H1 (cell line): ENCODE results near the gene NR5A1.

ENCODE experiments used
- CBX8 ChIP-seq: fragments of 300-800, 300-1000 bp; sonication (generic); IDR thresholded peaks from 2 replicates; pipeline ENCODE4 v1.7.1; 2016; ENCODE audit warnings: low read depth, low read length, borderline replicate concordance
- CHD1 ChIP-seq: IDR thresholded peaks from 2 replicates; pipeline ENCODE4 v1.6.1; 2012; ENCODE audit warnings: low read depth, low read length, improper control_type of control experiment
- EZH2 ChIP-seq: fragments of 200-600 bp; sonication (generic); IDR thresholded peaks from 2 replicates; pipeline ENCODE4 v1.7.1; 2012; ENCODE audit warnings: low read depth, mild to moderate bottlenecking, moderate library complexity, low read length, inconsistent platforms; ENCODE audit not compliant: severe bottlenecking
- RAD21 ChIP-seq, 2 experiments: IDR thresholded peaks in 1 of 2; conservative IDR thresholded peaks in 1 of 2; 2 replicates each; pipeline ENCODE4 v1.6.1; 2011; ENCODE audit warnings: low read depth in 2 of 2, low read length in 2 of 2, improper control_type of control experiment in 1 of 2, inconsistent platforms in 1 of 2, mild to moderate bottlenecking in 1 of 2, moderate library complexity in 1 of 2
- RNF2 ChIP-seq: fragments of 200-900, 300-1000 bp; sonication (generic); IDR thresholded peaks from 2 replicates; pipeline ENCODE4 v1.7.1; 2016; ENCODE audit warnings: borderline replicate concordance, low read depth, mild to moderate bottlenecking, antibody characterized with exemption, low read length; ENCODE audit not compliant: poor library complexity, severe bottlenecking; ENCODE audit errors: missing control alignments
- SAP30 ChIP-seq: fragments of 300-600 bp; sonication (generic); IDR thresholded peaks from 2 replicates; pipeline ENCODE4 v1.7.1; 2012; ENCODE audit warnings: low read length, moderate library complexity, mild to moderate bottlenecking, inconsistent platforms; ENCODE audit not compliant: insufficient read depth, insufficient replicate concordance
- SP2 ChIP-seq: IDR thresholded peaks from 2 replicates; pipeline ENCODE4 v1.6.1; 2012; ENCODE audit warnings: mild to moderate bottlenecking, low read length, inconsistent platforms
- YY1 ChIP-seq: IDR thresholded peaks from 2 replicates; pipeline ENCODE4 v1.6.1; 2011; ENCODE audit warnings: low read depth, mild to moderate bottlenecking, low read length
- ZNF274 ChIP-seq: IDR thresholded peaks from 2 replicates; pipeline ENCODE4 v1.7.0; 2012; ENCODE audit warnings: low read length, borderline replicate concordance; ENCODE audit errors: extremely low read depth
- TF ChIP-seq, protein P1 (sequence below), 3 experiments: IDR thresholded peaks; 1 replicate in 2 of 3; 2 replicates in 1 of 3; pipeline versions ENCODE4 v1.5.1 to v1.6.1; 2011; ENCODE audit warnings: low read length in 3 of 3, mild to moderate bottlenecking in 3 of 3, inconsistent platforms in 2 of 3, low read depth in 1 of 3, moderate library complexity in 1 of 3; ENCODE audit not compliant: insufficient read depth in 1 of 3; ENCODE audit errors: control extremely low read depth in 1 of 3

DNA sequence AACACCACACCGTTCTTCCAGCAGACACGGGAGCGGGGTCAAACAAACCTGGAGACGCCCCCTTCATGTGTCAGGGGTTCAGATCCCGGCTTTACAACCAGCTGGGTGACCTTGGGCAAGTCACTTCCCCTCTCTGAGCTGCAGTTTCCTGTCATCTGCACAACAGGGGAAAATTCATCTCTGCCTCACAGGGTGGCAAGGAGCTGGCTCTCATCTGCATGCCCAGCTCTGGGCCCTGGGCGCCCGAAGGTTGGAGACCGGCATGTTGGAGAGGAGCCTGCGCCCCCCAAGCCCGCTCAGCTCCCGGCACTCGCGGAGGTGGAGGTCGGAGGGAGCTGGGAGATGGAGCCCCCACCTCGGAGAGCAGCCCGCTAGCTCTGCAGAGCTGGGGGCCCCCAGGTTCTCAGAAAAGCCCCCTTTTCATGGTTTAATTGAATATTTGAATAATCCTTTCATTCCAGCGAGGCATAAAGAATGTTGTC, 20.4 kb downstream of the NR5A1 start:
- TF ChIP-seq EZH2, result no peak
- no peak for TF ChIP-seq ZNF274
- TF ChIP-seq SAP30, result no peak
- no peak for TF ChIP-seq RNF2
- TF ChIP-seq, protein P1, sequence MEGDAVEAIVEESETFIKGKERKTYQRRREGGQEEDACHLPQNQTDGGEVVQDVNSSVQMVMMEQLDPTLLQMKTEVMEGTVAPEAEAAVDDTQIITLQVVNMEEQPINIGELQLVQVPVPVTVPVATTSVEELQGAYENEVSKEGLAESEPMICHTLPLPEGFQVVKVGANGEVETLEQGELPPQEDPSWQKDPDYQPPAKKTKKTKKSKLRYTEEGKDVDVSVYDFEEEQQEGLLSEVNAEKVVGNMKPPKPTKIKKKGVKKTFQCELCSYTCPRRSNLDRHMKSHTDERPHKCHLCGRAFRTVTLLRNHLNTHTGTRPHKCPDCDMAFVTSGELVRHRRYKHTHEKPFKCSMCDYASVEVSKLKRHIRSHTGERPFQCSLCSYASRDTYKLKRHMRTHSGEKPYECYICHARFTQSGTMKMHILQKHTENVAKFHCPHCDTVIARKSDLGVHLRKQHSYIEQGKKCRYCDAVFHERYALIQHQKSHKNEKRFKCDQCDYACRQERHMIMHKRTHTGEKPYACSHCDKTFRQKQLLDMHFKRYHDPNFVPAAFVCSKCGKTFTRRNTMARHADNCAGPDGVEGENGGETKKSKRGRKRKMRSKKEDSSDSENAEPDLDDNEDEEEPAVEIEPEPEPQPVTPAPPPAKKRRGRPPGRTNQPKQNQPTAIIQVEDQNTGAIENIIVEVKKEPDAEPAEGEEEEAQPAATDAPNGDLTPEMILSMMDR (IDR thresholded peaks at IDR 0.05; ENCODE audit: control extremely low read depth in 1 of 3, insufficient read depth in 1 of 3, low read depth in 1 of 3, low read length in 3 of 3), result no peak
- no peak for TF ChIP-seq SP2
- no peak for TF ChIP-seq CBX8
- TF ChIP-seq YY1, result no peak
- no peak for TF ChIP-seq RAD21 (IDR thresholded peaks at IDR 0.05 in 1 of 2, conservative IDR thresholded peaks at IDR 0.05 in 1 of 2; ENCODE audit: low read depth in 2 of 2, low read length in 2 of 2)
- no peak for TF ChIP-seq CHD1
